ENCODE results near the gene ZNF784.

- TF ChIP-seq, protein P1, sequence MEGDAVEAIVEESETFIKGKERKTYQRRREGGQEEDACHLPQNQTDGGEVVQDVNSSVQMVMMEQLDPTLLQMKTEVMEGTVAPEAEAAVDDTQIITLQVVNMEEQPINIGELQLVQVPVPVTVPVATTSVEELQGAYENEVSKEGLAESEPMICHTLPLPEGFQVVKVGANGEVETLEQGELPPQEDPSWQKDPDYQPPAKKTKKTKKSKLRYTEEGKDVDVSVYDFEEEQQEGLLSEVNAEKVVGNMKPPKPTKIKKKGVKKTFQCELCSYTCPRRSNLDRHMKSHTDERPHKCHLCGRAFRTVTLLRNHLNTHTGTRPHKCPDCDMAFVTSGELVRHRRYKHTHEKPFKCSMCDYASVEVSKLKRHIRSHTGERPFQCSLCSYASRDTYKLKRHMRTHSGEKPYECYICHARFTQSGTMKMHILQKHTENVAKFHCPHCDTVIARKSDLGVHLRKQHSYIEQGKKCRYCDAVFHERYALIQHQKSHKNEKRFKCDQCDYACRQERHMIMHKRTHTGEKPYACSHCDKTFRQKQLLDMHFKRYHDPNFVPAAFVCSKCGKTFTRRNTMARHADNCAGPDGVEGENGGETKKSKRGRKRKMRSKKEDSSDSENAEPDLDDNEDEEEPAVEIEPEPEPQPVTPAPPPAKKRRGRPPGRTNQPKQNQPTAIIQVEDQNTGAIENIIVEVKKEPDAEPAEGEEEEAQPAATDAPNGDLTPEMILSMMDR (IDR thresholded peaks at IDR 0.05; ENCODE audit: poor library complexity), result no peak
- TF ChIP-seq EZH2phosphoT487 (IDR thresholded peaks at IDR 0.05; ENCODE audit: low read depth, severe bottlenecking, unreplicated experiment), result no peak
These were observed 43.6 kb upstream of the ZNF784 start for GRCh38 chr19:55667958-55668357.
